Stimulated activated CD8-positive, alpha-beta memory T cell treated with anti-CD3 and anti-CD28 coated beads, Interleukin-15, amount 100 ng/mL, for 24 hours (primary cell): ENCODE data around the gene KCNQ2.

ENCODE experiments used
- DNase-seq: peaks from one replicate; pipeline ENCODE4 v3.0.0-alpha.2; 2020; ENCODE audit warnings: low read depth

Gene KCNQ2

DNA sequence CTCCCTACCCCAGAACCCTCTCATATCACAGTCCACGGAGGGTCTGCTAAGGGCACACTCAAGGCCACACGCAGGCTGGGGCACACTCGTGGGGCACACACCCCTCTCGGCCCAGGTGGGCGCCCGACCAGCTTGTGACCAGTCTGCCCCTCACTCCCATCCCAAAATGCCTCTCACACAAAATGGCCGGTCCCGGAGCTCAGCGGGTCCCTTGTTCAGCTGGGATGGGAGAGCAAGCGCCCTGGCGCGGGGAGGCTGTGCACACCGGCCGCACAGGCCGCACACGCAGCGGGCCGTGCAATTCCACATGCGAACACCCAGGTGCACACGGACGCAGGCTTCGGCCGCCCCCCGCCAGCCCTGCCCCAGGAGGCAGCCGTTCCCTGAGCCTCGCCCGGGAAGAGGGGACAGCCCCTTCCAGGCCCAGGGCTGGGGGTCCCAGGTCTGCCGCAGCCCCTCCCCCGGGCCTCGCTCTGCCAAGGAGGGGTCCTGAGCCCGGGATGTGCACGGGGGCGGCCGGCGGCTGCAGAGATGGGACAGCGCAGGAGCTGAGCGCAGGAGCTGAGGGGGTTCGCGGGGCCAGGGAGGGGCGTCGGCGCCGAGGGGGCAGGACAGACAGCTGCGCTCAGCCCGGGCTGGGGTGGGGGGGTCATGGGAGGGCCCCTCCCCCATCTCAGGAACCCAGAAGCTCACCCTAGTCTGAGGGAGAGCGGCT is 1.3 kb downstream of the KCNQ2 start:
- no peak for DNase-seq

DNA sequence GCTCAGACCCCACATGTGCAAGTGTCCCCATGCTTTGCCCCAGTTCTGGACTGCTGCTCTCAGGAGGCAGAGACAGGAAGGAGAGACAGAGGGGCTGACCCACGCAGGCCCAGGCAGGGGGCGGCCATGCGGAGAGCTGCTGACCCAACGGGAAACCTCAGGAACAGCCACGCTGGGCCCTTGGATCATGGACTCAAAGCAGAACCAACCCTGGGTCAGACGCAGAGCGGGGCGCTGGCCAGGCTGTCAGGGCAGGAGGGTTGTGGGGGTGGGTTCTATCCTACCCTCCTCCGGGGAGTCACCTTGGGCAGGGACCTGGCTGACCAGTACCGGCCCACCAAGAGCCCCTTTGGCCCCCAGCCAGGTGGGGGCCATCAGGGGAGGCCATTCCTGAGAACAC is 2.0 kb downstream of the KCNQ2 start:
- DNase-seq: no peak

DNA sequence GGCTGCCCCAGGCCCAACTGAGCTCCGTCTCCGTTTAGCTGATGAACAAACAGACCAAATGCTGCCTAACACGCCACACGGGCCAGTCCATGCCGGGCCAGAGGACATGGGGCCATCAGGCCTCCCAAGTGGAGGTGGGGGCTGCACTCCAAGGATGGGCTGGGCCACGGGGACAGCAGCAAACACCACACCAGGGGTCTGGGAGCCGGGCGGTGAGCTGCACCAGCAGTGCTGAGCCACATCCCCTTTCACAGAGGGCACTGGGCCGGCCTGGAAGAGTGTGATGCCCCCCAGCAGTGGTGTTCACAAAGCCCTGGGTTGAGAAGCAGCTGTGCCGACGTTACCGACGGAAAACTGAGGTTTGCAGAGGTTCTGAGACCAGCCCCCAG is 2.7 kb downstream of the KCNQ2 start:
- DNase-seq: no peak

DNA sequence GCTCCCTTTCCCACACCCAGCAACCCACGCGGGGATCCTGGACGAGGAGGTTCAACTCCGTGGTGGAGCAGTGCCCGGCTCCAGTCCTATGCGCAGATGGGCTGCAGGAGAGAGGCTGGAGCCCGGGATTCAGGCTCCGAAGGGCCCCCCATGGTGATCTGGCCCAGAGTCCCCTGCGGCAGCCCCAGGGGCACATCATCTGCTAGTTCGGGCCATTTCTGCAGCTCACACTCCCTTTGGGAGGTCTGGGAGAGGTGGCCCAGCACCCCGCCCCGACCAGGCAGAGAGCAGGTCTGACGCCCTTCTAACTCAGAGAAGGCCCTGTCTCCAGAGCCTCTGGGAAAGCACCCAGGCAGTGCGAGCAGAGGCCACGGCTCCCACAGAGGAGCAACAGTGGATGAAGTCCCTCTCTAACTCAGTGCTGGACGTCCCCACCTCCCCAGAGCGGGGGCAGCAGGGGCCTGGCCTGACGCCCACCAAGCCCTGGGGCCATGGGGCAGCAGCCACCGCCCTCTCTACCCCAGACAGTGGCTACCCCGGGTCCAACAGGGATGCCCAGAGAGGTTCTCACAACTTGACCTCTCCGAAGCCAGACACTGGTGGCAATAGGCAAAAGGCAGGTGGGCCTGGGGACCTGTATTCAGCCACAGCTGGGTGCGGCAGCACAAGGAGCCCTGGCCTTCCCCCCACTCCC is 3.3 kb downstream of the KCNQ2 start:
- DNase-seq: no peak

DNA sequence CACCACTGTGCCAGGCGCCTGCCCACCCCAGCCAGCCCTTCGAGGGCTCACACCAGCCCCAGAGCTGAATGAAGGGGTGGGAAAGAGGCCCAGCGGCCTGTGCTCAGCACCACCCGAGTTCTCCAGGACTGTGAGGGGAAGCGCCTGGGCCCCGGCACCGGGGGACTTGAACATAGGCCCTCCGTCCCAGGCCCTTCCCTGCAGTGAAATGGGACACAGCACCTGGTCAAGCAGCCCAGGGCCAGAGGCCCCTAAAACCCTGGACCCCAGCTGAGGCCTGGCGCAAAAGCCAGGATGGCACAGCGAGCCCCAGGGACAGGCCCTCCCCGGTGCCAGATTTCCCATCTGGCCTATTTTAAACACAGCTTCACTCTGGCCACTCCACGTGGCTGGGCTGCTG is 4.0 kb downstream of the KCNQ2 start:
- no peak for DNase-seq

DNA sequence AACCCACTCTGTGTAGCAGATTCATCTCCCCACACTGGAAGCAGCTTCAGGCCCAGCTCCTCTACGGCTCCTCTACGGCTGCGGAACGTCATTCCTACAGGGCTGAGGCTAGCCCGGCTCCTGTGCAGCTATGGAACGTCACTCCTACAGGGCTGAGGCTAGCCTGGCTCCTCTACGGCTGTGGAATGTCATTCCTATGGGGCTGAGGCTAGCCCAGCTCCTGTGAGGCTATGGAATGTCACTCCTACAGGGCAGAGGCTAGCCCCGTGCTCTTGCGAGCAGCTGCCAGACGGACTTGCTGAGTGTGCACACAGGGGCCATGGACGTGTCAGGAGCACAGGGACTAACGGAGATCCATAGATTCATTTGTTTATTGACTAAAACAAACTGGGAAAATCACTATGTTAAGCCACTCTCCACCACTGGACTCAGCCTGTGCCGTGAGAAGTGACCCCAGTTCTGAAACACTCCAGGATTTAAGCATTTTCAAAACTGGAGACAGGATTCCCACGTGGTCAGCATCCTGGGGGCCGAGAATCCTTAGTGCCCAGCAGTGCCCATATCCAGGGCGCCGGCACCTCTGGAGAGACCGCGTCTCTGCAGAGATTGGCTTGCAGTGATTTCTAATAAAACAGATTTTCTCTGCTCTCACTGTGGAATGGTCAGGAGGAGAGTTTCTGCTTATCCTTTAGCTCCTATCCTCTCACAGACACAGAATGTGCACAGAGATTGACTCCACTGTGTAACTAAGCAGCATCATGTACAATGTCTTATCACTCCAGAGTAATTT is 5.0 kb downstream of the KCNQ2 start:
- DNase-seq: no peak

DNA sequence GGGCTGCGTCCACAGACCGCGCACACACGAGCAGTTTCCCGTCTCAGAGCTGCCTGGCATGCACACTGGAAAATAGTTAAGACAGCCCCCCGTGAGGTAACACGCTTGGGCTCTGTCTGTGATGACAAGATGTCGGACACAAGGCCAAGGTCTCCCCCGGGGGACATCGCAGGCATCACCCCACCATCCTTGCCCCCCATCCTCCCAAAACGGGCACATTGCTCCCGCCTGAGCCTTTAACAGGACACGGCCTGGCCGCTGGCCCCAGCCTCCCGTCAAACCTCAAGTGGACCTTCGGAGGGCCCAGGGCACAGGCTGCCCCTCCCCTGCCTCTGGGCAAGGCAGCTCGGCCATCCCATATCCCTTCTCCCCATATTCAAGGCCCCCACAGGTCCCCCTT is 5.6 kb downstream of the KCNQ2 start:
- DNase-seq: no peak

DNA sequence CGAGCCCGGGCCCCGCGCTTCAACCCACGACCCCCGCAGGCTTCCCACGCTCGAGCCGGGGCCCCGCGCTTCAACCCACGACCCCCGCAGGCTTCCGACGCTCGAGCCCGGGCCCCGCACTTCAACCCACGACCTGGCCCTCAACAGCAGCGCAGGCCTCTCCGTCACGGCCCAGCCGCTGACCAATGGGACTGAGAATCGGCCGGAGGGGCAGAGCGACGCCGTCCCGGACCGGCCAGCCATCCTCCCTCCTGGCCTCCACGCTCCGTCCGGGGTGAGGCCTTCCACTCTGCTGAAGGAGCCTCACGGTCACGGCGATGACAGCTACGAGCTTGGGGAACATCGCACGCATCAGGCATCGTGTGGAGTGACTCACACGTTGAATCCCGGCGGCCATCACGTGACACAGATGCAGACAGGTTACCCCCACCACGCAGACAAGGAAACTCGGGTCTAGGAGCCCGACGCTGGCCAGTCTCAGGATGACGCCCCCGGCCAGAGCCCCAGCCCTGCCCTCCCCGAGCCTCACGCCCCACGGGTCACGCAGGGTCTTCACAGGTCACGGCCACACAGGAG is 6.1 kb downstream of the KCNQ2 start:
- DNase-seq: no peak

DNA sequence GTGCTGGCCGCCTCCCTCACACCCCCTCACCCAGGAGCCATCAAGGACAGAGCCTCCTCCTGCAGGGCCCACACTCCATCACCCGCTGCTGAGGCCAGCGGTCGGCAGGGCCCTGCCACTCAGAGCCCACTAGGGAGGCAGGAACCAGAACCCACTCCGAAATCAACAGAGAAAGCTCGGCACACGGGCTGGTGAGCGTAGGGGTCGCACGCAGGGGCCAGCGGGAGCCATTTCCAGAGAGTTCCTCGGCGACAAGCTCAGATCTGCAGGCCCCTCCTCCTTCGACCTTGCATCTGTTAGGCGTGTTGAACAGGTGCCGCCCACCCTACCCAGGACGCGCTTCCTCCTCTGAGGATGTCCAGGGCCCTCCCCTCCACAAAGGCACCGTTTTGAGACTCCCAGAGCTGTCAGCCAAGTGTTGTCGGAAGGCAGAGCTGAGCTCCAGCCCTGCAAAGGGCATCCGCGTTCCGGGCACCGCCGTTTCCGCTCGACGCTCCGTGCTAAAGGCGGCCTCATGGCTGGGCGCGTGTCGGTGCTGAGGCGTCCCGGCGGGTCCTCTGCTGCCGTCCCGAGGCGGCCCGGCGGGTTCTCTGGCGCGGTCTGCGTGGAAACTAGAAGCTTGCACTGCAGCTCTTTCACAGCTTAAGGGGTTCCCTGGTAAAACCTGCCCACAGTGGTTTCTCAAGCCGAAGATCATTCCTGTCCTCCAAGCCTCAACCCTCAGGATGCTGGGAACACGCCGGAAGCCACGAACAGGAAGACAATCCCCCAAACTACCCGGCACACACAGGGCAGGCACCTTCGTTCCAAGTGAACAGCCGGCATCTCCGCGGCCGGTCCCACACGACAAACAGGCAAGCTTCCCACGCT is 6.8 kb downstream of the KCNQ2 start:
- DNase-seq: no peak

DNA sequence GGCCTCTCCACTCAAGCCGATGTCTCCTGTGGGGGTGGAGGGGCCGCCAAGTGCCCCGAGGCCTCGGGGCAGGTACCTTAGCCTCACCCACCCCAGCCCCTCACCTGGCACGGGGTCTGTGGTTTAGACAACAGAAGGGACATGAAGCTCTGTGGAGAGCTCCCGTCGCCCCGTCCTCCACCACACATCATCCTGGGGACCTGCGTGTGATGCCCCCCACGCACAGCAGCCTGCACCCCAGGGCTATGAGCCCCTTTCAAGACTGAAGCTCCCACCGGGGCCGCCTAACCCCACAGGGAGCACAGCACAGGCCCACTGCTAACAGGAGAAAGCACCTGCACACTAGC is 8.2 kb downstream of the KCNQ2 start:
- no peak for DNase-seq

DNA sequence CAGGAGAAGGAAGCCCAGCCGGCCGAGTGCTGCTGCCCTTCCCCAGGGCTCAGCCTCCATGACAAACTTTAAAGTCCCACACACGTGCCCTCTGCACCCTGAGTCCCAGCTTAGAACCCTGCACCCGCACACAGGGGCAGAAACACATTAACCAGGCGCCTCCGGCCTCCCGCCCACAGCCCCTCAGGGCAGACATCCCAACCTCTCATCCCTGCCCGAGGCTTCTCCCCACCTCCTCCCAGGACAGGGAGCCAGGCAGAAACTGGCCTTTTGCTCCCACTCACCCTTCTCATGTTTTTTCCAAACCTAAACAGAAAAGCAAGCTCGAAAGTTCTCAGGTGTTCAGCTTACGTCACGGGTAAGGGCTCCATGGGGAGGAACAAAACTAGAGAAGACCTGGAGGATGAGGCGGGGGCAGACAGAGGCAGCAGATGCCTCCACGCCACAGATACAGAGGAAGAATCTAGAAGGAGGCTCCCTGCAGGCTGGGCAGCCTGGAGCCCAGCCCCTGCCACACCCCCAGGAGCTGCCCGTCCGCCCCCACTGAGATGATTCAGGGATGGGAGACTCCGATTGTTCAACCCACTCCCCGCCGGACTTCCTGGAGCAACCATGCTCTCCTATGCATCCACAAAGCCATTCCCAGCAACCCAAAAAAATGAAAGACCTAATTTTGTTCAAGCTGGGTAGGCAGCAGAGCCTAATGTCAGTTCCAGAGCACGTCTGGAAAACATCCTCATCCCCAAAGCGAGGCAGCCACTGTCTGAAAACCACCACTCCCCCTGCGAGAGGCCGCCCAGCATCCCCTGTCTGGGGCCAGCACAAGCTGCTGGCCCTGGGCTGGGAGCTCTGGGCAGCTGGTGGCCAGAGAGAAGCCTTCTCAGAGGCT is 8.8 kb downstream of the KCNQ2 start:
- DNase-seq: no peak

DNA sequence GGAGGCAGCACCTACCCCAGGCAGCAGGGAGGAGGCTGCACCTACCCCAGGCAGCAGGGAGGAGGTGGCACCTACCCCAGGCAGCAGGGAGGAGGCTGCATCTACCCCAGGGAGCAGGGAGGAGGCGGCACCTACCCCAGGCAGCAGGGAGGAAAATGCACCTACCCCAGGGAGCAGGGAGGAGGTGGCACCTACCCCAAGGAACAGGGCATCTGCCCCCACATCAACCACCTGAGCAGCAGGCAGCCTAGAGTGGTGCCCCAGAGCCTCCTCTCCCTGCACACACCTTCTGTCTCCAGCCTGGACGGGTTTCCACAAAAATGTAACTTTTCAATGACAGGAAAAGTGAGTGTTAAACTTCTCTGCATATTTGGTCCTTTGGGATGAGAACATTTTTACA is 10.2 kb downstream of the KCNQ2 start:
- no peak for DNase-seq

DNA sequence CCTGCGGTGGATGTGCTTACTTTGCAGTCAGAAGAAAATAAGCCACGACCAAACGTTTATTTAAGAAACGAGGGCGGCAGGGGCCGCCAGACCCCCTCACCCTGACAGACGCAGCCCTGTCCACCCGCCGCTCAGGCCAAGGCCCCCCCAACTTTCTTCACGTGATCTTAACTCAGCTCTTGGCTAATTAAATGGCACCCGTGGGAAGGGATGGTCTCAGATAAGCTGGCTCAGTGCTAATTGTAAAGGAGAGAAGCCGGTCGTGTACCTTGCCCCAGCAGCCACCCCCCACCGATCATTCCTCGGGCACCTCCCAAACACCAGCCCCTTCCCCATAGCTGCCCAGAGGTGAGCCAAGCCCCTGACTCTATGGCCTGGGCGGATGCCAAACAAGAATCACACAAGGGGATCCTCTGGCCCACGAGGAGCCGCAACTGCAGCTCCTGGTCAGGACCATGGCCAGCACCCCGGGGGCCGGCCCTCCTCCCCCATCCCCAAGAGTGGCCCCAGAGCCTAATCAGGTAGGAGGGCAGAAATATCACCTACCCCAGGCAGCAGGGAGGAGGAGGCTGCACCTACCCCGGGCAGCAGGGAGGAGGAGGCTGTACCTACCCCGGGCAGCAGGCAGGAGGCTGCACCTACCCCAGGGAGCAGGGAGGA is 11.2 kb downstream of the KCNQ2 start:
- no peak for DNase-seq

DNA sequence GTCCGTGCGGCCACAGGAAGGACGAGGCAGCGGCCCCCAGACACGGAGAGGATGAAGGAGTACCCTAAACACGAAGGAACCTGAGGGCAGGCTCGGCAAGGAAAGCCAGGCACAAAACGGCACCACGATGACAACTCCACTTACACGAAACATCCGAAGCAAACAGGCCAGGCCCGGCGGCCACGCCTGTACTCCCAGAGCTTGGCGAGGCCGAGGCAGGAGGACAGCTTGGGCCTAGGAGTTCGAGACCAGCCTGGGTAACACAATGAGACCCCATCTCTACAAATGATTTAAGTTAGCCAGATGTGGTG is 13.4 kb downstream of the KCNQ2 start:
- DNase-seq: no peak

DNA sequence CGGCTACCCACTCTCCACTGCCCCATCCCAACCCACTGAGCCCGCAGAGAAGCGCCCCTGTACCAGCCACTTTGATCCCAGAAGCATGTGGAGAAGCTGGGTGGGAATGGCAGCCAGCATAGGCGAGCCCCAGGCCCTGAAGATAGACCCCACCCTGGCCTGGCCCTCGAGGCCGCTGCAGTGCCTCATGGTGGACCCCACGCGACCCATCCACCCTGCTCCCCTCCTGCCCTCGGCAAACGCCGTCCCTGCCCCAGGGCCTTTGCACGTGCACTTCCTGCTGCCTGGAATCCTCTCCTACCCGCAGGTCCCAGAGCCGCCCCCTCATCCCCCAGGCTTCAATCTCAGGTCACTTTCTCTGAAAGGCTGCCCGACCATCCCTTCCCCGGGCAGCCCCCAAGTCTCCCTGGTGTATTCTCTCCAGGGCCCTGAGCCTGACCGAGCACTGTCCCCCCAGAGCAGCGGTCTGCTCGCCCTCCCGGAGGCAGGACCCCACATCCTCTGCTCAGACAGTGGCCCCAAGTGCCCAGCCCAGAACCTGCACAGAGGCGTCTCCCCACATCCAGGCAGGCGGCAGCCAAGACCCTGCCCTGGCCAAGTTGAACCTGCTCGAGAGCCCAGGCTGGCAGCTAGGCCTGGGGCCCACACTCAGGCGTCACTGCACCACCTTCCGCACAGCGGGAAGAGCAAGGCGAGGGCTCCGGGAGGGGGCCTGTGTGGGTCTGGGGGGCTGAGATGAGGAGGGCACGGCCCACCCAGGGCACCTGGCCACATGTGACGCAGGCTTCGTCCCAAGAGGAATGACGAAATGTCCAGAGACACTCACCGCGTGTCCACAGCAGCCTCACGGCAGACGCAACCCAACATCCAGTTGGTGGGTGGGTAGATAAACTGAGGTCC is 14.0 kb downstream of the KCNQ2 start:
- DNase-seq: no peak

DNA sequence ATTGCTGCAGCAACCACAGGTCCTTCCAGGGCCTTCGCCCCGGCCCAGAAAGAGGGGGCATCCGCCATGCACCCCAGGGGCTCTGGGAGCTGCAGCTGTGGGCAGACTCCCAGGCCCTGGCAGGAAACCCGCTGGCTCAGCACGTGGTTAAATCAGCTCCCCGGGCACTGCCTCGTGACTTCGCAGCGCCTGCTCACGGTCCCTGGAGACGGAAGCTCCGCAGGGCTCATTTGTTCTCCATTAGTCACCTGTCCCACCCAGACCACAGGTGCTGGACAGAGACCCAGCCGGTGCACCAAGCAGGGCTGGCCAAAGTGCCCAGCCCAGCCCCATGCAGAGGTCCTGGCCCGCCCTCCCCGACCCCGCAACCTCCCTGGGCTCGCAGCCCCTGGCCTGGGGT is 14.7 kb downstream of the KCNQ2 start:
- DNase-seq: no peak

DNA sequence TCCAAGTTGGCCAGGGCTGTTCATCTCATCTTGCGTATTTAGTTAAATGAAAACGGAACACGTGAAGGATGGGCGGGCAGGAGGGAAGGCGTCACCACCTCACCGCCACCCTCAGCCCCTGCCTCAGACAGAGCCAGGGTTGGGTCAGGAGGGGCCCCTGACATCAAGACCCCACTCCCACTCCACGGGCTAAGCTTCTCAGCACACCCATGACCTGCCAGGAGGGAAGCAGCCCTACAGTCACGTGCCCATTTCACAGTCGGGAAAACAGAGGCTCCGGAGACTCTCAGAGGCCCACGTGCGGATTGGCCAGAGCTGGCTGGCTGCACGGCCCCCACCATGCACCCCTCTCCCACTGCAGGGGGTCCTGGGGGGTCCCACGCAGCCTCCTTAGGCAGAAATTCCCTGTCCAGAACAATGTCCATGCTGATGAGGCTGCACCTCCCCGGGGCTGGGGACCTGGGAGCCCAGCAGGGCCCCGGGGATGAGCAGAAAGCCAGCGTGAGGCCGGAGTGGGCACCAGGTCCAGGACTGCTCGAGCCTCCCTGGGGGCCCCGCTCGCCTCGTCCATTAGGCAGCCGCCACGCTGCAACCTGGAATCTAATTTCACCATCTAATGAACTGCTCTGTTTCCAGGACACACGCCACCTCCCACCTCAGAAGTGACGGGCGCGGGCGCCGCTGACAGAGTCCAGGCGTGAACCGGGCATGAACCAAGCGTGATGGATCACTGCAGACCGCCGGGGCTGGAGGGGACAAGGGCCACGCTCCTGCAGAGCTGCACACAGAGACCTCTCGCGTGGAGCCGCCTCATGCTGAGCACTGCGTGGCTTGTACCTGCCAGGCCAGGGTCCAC is 15.8 kb downstream of the KCNQ2 start:
- DNase-seq: no peak

DNA sequence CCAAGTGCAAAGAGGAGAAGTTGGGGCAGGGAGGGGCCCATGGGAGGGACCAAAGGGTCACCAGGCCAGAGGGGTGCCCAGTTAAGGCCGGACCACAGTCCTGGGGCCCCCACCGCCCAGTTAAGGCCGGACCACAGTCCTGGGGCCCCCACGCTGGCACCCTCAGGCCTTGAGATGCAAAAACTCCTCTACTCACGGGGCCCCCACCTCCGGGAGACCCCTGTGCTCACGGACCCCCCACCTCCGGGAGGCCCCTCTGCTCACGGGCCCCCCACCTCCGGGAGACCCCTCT is 16.9 kb downstream of the KCNQ2 start:
- DNase-seq: no peak
